VCaP (cell line): ENCODE results near the gene SLC18A2.

Source experiments
- H3K27ac ChIP-seq: fragments of 450-650 bp; 2 replicates; pipeline ENCODE4 v1.5.1; 2017
- TF ChIP-seq, protein P1 (sequence below): fragments of 450-650 bp; conservative IDR thresholded peaks from 2 replicates; pipeline ENCODE4 v1.5.1; 2017; ENCODE audit warnings: mild to moderate bottlenecking, moderate library complexity

Gene SLC18A2

DNA sequence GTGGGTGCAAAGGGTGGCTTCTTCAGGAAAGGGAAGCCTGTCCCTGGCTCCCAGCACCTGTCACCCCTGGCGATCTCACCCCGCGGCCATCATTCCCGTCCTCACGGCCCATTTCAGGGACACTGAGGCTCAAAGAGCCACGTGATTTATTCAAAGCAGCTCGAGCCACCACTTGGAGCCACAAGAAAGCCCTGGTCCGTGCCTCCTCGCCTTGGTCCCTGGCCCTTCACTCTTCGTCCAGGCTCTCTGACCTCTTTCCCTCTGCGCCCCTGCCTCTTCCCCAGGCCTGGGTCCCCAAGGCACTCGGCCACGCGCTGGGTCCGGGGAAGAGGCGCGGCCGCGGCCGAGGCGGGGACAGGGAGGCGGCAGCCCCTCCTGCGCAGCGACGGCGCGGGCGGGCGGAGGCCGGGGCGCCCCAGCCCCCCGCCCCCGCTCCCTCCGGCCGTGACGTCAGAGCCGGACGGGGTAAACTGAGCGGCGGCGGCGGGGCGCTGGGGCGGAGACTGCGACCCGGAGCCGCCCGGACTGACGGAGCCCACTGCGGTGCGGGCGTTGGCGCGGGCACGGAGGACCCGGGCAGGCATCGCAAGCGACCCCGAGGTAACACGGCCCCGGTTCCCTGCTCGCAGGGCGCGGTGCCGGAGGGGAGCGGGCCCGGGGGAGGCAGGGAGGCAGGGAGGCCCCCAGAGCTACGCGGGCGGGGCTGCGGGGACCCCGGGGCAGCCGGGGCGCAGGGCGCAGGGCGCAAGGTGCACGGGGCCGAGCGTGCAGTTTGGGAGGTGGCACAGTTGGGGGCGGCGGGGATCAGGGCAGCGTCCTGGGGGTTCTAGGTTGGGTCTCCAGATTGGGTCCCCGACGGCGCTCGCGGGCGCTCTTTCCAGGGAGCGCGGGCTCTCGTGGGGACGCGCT lies at the start of gene SLC18A2:
SLC18A2 (plus strand) TSS at position 494 of the 909 bp plus-strand sequence. CDS start 580 bp downstream, outside the sequence.
- TF ChIP-seq, protein P1, sequence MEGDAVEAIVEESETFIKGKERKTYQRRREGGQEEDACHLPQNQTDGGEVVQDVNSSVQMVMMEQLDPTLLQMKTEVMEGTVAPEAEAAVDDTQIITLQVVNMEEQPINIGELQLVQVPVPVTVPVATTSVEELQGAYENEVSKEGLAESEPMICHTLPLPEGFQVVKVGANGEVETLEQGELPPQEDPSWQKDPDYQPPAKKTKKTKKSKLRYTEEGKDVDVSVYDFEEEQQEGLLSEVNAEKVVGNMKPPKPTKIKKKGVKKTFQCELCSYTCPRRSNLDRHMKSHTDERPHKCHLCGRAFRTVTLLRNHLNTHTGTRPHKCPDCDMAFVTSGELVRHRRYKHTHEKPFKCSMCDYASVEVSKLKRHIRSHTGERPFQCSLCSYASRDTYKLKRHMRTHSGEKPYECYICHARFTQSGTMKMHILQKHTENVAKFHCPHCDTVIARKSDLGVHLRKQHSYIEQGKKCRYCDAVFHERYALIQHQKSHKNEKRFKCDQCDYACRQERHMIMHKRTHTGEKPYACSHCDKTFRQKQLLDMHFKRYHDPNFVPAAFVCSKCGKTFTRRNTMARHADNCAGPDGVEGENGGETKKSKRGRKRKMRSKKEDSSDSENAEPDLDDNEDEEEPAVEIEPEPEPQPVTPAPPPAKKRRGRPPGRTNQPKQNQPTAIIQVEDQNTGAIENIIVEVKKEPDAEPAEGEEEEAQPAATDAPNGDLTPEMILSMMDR = no peak
- H3K27ac ChIP-seq = no peak within 1 kb of the TSS

DNA sequence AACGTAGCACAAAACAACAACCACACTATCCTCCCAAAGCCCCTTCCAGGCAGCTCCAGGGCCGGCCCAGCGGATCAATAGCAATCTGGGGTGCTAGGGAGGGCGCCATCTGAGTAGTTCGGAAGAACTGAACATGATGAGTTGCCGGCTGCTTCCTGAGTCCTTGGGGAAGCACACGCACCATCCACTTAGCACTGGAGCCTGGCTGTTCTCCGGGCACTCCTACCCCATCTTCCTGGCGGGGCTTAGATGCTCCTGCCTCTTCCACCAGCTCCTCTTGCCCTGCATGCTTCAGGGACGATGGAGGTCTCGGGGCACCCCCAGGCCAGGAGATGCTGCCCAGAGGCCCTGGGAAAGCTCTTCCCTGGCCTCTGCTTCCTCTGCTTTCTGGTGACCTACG lies 43.7 kb upstream of the SLC18A2 start, which contains the start of gene KCNK18:
KCNK18 (plus strand) TSS at position 301 of the 400 bp plus-strand sequence; CDS start at position 301, 0 bp downstream.
- TF ChIP-seq, protein P1 = no peak
- H3K27ac ChIP-seq = no peak within 1 kb of the TSS

DNA sequence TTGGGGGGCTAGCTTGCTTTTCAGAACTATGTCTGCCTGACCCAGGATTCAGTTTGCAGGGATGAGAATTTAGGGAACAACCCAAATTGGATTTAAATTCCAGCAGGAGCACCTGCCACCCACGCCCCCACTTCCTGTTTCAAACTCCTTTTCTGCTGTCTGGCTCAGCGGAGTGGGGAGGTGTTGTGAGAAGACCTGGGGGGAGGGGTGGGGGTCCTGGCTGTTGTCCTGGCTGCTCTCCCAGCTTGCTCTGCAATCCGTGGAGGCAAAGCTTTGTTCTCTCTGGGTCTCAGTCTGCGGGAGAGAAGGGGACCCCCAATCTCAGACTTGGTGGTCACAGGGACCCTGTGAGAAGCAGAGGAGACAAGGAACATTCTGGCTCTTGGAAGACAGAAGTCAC lies 42.8 kb upstream of the SLC18A2 start:
- TF ChIP-seq, protein P1 = no peak
- no peak overlapping the region for H3K27ac ChIP-seq

DNA sequence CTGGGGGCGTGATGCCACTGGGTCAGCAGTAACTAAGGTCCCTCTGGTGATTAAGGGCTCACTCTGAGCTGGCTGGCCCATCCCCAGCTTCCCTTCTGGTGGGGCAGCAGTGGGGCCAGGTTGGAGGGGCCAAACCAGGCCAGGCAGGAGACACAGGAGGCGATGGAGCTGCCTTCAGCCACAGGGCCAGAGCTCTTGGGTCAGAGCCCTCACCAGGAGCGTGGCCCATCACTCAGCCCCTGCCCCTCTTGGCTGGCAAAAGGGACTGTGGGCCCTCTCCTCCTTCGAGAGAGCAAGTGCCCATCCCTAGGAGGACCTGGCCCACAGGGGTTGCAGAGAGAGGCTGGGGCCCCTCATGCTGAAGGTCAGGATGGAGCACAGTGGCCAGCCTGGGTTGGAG lies 39.1 kb upstream of the SLC18A2 start:
- TF ChIP-seq, protein P1 = no peak
- no peak overlapping the region for H3K27ac ChIP-seq

DNA sequence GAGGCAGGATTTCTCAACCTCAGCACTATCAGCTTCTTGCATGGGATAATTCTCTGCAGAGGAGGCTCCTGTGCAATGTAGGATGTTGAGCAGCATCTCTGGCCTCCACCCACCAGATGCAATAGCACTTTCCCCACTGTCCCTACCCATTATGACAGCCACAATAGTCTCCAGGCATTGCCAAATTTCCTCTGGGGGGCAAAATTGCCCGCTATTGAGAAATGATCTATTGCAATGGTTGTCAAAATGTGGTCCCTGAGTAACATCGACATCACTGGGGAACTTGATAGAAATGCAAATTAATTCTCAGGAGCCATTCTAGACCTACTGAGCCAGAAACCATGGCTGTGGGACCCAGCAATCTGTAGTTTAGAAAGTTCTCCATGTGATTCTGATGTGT lies 36.6 kb upstream of the SLC18A2 start:
- TF ChIP-seq, protein P1 = no peak
- no peak overlapping the region for H3K27ac ChIP-seq

DNA sequence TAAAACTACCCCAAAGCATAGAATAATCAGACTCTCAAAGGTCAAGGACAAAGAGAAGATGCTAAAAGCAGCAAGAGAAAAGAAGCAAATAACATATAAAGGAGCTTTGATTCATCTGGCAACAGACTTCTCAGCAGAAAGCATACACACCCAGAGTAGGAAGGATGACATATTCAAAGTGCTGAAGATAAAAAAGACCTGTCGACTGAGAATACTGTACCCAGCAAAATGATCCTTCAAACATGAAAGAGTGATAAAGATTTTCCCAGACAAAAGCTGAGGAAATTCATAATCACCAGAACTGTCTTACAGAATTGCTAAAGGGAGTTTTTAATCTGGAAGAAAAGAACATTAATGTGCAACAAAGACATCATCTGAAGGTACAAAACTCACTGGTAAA lies 28.7 kb upstream of the SLC18A2 start:
- H3K27ac ChIP-seq = no peak overlapping the region
- TF ChIP-seq, protein P1 = no peak

DNA sequence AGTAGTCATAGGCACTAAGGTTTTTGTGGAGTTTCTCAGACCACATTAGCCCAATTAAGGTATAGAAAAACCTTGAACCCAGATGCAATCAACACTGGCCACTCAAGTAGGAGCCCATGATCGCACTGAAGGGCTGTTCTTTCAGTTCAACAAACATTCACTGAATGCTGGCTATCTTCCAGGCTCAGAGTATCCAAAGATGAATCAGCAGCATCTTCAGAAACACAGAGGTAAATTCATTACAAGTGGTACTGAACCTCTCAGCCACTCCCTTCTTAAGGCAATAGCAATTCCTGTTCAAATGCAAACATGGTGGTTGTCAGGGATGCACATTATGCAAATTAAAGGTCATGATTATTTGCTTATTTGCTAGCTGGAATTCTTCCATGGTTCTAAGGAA lies 26.5 kb upstream of the SLC18A2 start:
- TF ChIP-seq, protein P1 = no peak
- no peak overlapping the region for H3K27ac ChIP-seq
